Right lobe of liver (tissue), 6 donors: Measurements from ENCODE around the gene DRD5. TPM values are rescaled to one million over a fixed set of nuclear protein-coding genes. Genes with fewer than 3 reads are reported as not detected.
"Not testable (repeated sequence)": the region's sequence is repeated elsewhere in the genome, so short reads cannot be mapped to it uniquely, and the experiment has no call there.

Experiments
- ATAC-seq, 4 donors: fragments of 200-7000 bp; cut with Tn5 transposase; one replicate each; pipeline ENCODE4 v1.9.1; 2020; ENCODE audit warnings: mild to moderate bottlenecking in 4 of 4, moderate library complexity in 4 of 4
- DNase-seq, 3 donors: peaks; one replicate each; pipeline ENCODE4 v3.0.0-alpha.2; 2020
- H3K27ac ChIP-seq, 3 donors: fragments of 200-600 bp; one replicate each; pipeline ENCODE4 v1.8.0; 2022
- H3K27me3 ChIP-seq, 2 donors: fragments of 200-600 bp; one replicate each; pipeline ENCODE4 v1.8.0; 2022
- H3K36me3 ChIP-seq, 4 donors: fragments of 200-600 bp; sonication (generic) in 1 of 4; one replicate each; pipeline versions ENCODE4 v1.5.1 to v1.8.0; 2017 to 2022; ENCODE audit warnings: control low read depth in 1 of 4
- H3K4me1 ChIP-seq, 4 donors: fragments of 200-600 bp; sonication (generic) in 1 of 4; one replicate each; pipeline versions ENCODE4 v1.5.1 to v1.8.0; 2017 to 2022; ENCODE audit warnings: control low read depth in 1 of 4
- H3K4me3 ChIP-seq, 3 donors: fragments of 200-600 bp; one replicate each; pipeline ENCODE4 v1.8.0; 2022
- H3K9me3 ChIP-seq, 4 donors: fragments of 200-600 bp; sonication (generic) in 1 of 4; one replicate each; pipeline versions ENCODE4 v1.5.1 to v1.8.0; 2017 to 2022; ENCODE audit warnings: control low read depth in 1 of 4
- CTCF ChIP-seq, 4 donors: fragments of 200-600 bp in 3 of 4; fragments of 450-650 bp in 1 of 4; IDR thresholded peaks; one replicate each; pipeline versions ENCODE4 v1.5.1 to v1.8.0; 2016 to 2022; ENCODE audit warnings: antibody characterized with exemption in 4 of 4, mild to moderate bottlenecking in 2 of 4
- POLR2A ChIP-seq: fragments of 450-650 bp; IDR thresholded peaks from one replicate; pipeline ENCODE4 v1.6.1; 2017; ENCODE audit warnings: antibody characterized with exemption, mild to moderate bottlenecking
- WGBS: methylation state at CpG from one replicate; pipeline ENCODE4 v1.1.6; 2018; ENCODE audit warnings: low coverage, low lambda C conversion rate; ENCODE audit not compliant: insufficient coverage; ENCODE audit errors: missing lambda C conversion rate; 5-methylcytosine and 5-hydroxymethylcytosine counted together
- intact Hi-C, 2 donors: fragments of 100-400 bp; cut with DNase I; formaldehyde crosslinking; loops; one replicate each; pipeline versions ENCODE4 v1.11.2 to v1.14.1; 2022
- total RNA-seq, 6 experiments: library from RNA; depleted of rRNA in 2 of 6; stranded (reverse); fragments of >200 nt in 2 of 6; fragmentation: NEBNext Ultra II Directional in 3 of 6; extraction: Animal tissue kit (Norgen Biotek cat#: 25700) in 3 of 6; gene quantifications; one replicate each; pipeline versions ENCODE4 v1.1.0 to v1.2.4, GENCODE V29; 2016 to 2023
- donor health status: DM: no; HTN: yes; CAD: no.
- donor health status: DM: no; HTN: no; CAD: no.
- donor health status: DM: no; HTN: no; CAD: no.
- donor health status: DM: no; HTN: yes; CAD: no.
- donor health status: DM: no; HTN: yes; CAD: no.

The DRD5 gene
- total RNA-seq, 6 experiments from 2014 or later = not detected

GRCh38 chr4:9769321-9769720 is 12.1 kb upstream of the DRD5 start:
- ATAC-seq = no peak
- no peaks in the 10 kb centered on the region for H3K4me1 ChIP-seq
- intact Hi-C loops = loop anchor here (5.0 to 10.0 kb wide), 2 partner anchors 245 to 248 kb away; no protein-coding TSS in a partner anchor
- H3K36me3 ChIP-seq = no peaks in the 10 kb centered on the region
- H3K27me3 ChIP-seq = no peaks in the 10 kb centered on the region
- H3K4me3 ChIP-seq = no peak overlapping the region
- H3K27ac ChIP-seq = no peak overlapping the region
- no peak for TF ChIP-seq POLR2A
- no peak for TF ChIP-seq CTCF (IDR thresholded peaks at IDR 0.05)
- DNase-seq = no peak
- WGBS = 80% methylated on average over 1 of the region's 1 CpG
- no peaks in the 10 kb centered on the region for H3K9me3 ChIP-seq

GRCh38 chr4:9771034-9771433 is 10.4 kb upstream of the DRD5 start:
- no peaks in the 10 kb centered on the region for H3K9me3 ChIP-seq
- no peaks in the 10 kb centered on the region for H3K27me3 ChIP-seq
- no peaks in the 10 kb centered on the region for H3K36me3 ChIP-seq
- TF ChIP-seq POLR2A (no peak), CTCF (IDR thresholded peaks at IDR 0.05) (no peak)
- H3K27ac ChIP-seq = no peak overlapping the region
- no peaks in the 10 kb centered on the region for H3K4me1 ChIP-seq
- DNase-seq = no peak
- H3K4me3 ChIP-seq = no peak overlapping the region
- no peak for ATAC-seq
- 27% methylated on average over 1 of the region's 1 CpG for WGBS
- intact Hi-C loops = no loop called here

- H3K4me1 ChIP-seq = no peaks in the 10 kb centered on the region
- whole genome bisulfite sequencing = 60% methylated on average over 3 of the region's 3 CpGs
- no peaks in the 10 kb centered on the region for H3K36me3 ChIP-seq
- DNase-seq (no peak), ATAC-seq (no peak)
- no peak overlapping the region for H3K27ac ChIP-seq
- no peaks in the 10 kb centered on the region for H3K9me3 ChIP-seq
- TF ChIP-seq POLR2A = no peak
- no peak for TF ChIP-seq CTCF (IDR thresholded peaks at IDR 0.05)
- intact Hi-C loops = no loop called here
- no peaks in the 10 kb centered on the region for H3K27me3 ChIP-seq
- no peak overlapping the region for H3K4me3 ChIP-seq
Measured at GRCh38 chr4:9773471-9773870, 8.0 kb upstream of the DRD5 start.

- intact Hi-C loops = no loop called here
- no peaks in the 10 kb centered on the region for H3K36me3 ChIP-seq
- ATAC-seq = no peak
- no peaks in the 10 kb centered on the region for H3K4me1 ChIP-seq
- DNase-seq = no peak
- no peak for TF ChIP-seq POLR2A
- no peak for TF ChIP-seq CTCF (IDR thresholded peaks at IDR 0.05)
- no peaks in the 10 kb centered on the region for H3K27me3 ChIP-seq
- H3K9me3 ChIP-seq = no peaks in the 10 kb centered on the region
- H3K27ac ChIP-seq = no peak overlapping the region
- no peak overlapping the region for H3K4me3 ChIP-seq
- 17% methylated on average over 1 of the region's 22 CpGs for WGBS
Measured at GRCh38 chr4:9782136-9782436, 652 bp downstream of the DRD5 start.

GRCh38 chr4:9785891-9786290 is 4.5 kb downstream of the DRD5 start:
- H3K27me3 ChIP-seq, intact Hi-C loops: not testable (repeated sequence)
- 82% methylated on average over 4 of the region's 5 CpGs for WGBS

More at GRCh38 chr4:9785891-9786290, 4.5 kb downstream of the DRD5 start:
- H3K27ac ChIP-seq, ATAC-seq, H3K4me1 ChIP-seq, H3K4me3 ChIP-seq, H3K9me3 ChIP-seq, DNase-seq, H3K36me3 ChIP-seq: not testable (repeated sequence)
